HG03460 (cell line): ENCODE measurements around the gene VTI1A.

Experiments used
- ATAC-seq: cut with Tn5 transposase; IDR thresholded peaks from one replicate; pipeline ENCODE4 v1.9.1; 2021; ENCODE audit not compliant: unreplicated experiment

Gene VTI1A

GRCh38 chr10:112503643-112504042 lies 56.6 kb downstream of the VTI1A start:
- no peak for ATAC-seq

GRCh38 chr10:112507046-112507445 lies 60.0 kb downstream of the VTI1A start:
- no peak for ATAC-seq

GRCh38 chr10:112507988-112508387 lies 61.0 kb downstream of the VTI1A start:
- ATAC-seq = no peak

- ATAC-seq = no peak
These were observed 62.7 kb downstream of the VTI1A start for GRCh38 chr10:112509558-112510291.

- ATAC-seq = no peak
These were observed 63.4 kb downstream of the VTI1A start for GRCh38 chr10:112510384-112510783.

GRCh38 chr10:112512294-112512693 lies 65.3 kb downstream of the VTI1A start:
- no peak for ATAC-seq

- ATAC-seq = no peak
These were observed 68.1 kb downstream of the VTI1A start for GRCh38 chr10:112515126-112515525.

GRCh38 chr10:112515852-112516251 lies 68.8 kb downstream of the VTI1A start:
- no peak for ATAC-seq

- no peak for ATAC-seq
These were observed 70.4 kb downstream of the VTI1A start for GRCh38 chr10:112517451-112517862.

- peak; percentile 70 for ATAC-seq
These were observed 72.2 kb downstream of the VTI1A start for GRCh38 chr10:112519133-112519761.

- no peak for ATAC-seq
These were observed 73.9 kb downstream of the VTI1A start for GRCh38 chr10:112520914-112521313.

- no peak for ATAC-seq
These were observed 77.6 kb downstream of the VTI1A start for GRCh38 chr10:112524641-112525040.

- no peak for ATAC-seq
These were observed 78.2 kb downstream of the VTI1A start for GRCh38 chr10:112525200-112525599.

- ATAC-seq = peak; percentile 86
These were observed 79.1 kb downstream of the VTI1A start for GRCh38 chr10:112526139-112526538.

- no peak for ATAC-seq
These were observed 79.9 kb downstream of the VTI1A start for GRCh38 chr10:112526906-112527305.

GRCh38 chr10:112528235-112528634 lies 81.2 kb downstream of the VTI1A start:
- ATAC-seq = no peak

GRCh38 chr10:112531421-112531820 lies 84.4 kb downstream of the VTI1A start:
- ATAC-seq = no peak

- ATAC-seq = peak; percentile 98
These were observed 85.2 kb downstream of the VTI1A start for GRCh38 chr10:112532189-112532588.

- no peak for ATAC-seq
These were observed 85.9 kb downstream of the VTI1A start for GRCh38 chr10:112532956-112533355.

- ATAC-seq = no peak
These were observed 86.9 kb downstream of the VTI1A start for GRCh38 chr10:112533916-112534315.

GRCh38 chr10:112535531-112535951 lies 88.5 kb downstream of the VTI1A start:
- peak; percentile 50 for ATAC-seq

GRCh38 chr10:112536663-112537062 lies 89.6 kb downstream of the VTI1A start:
- no peak for ATAC-seq

- no peak for ATAC-seq
These were observed 91.2 kb downstream of the VTI1A start for GRCh38 chr10:112538168-112538567.
